Omental fat pad (tissue), 4 donors: ENCODE data around the gene SOX8. TPM values are rescaled to one million over a fixed set of nuclear protein-coding genes. Genes with fewer than 3 reads are reported as not detected.

Experiments used
- ATAC-seq: fragments of 150-250 bp; one replicate; pipeline ENCODE4 v1.9.1; 2016; ENCODE audit warnings: mild to moderate bottlenecking, moderate library complexity; ENCODE audit not compliant: low FRiP score
- DNase-seq: peaks from one replicate; pipeline ENCODE4 v3.0.0-alpha.2; 2019; ENCODE audit warnings: low spot score
- total RNA-seq, 4 donors: library from RNA; depleted of rRNA; stranded (reverse); fragments of >200 nt; gene quantifications; one replicate each; pipeline ENCODE4 v1.1.0, GENCODE V29; 2016
- TF ChIP-seq, protein P1 (sequence below), 3 donors: fragments of 450-650 bp; IDR thresholded peaks; one replicate each; pipeline ENCODE4 v1.5.1; 2016 to 2017; ENCODE audit warnings: antibody characterized with exemption in 3 of 3, mild to moderate bottlenecking in 3 of 3, moderate library complexity in 2 of 3

Gene SOX8
- total RNA-seq, 4 donors from 2014 or later: 0.19 to 2.9 (median 1.2) TPM

DNA sequence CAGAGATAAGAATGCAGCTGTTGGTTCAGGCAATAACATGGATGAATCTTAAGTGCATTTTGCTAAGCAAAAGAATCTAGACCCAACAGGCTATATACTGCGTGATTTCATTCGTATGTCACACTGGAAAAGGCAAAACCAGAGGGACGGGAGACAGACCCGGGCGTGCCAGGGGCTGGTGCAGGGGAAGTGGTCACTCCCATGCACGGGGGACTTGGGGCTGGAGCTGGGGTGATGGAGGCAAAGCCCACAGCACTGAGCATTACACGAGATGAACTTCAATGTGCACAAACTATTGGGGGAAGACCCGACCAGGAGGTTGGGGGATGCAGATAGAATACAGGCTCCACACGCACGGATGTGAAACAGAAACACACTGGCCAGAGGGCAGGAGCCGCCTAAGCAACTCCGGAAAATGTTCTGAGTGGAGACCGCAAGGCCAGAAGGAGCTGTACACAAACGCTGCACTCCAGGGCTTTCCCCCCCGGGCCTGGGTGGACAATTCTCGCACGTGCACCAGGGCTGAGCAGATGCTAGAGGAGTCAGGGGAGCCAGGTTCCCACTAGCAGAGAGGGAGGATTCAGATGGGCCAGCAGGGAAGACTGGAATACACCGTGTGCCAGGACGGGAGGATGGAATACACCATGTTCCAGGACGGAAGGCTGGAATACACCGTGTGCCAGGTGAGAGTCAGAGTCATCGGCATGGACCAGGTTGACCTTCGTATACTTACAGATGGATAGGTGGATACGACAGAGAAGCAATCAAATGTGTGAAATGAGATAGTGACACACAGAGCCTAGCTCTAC is 22.1 kb upstream of the SOX8 start:
- TF ChIP-seq, protein P1, sequence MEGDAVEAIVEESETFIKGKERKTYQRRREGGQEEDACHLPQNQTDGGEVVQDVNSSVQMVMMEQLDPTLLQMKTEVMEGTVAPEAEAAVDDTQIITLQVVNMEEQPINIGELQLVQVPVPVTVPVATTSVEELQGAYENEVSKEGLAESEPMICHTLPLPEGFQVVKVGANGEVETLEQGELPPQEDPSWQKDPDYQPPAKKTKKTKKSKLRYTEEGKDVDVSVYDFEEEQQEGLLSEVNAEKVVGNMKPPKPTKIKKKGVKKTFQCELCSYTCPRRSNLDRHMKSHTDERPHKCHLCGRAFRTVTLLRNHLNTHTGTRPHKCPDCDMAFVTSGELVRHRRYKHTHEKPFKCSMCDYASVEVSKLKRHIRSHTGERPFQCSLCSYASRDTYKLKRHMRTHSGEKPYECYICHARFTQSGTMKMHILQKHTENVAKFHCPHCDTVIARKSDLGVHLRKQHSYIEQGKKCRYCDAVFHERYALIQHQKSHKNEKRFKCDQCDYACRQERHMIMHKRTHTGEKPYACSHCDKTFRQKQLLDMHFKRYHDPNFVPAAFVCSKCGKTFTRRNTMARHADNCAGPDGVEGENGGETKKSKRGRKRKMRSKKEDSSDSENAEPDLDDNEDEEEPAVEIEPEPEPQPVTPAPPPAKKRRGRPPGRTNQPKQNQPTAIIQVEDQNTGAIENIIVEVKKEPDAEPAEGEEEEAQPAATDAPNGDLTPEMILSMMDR (IDR thresholded peaks at IDR 0.05): no peak
- no peak for DNase-seq
- no peak for ATAC-seq

DNA sequence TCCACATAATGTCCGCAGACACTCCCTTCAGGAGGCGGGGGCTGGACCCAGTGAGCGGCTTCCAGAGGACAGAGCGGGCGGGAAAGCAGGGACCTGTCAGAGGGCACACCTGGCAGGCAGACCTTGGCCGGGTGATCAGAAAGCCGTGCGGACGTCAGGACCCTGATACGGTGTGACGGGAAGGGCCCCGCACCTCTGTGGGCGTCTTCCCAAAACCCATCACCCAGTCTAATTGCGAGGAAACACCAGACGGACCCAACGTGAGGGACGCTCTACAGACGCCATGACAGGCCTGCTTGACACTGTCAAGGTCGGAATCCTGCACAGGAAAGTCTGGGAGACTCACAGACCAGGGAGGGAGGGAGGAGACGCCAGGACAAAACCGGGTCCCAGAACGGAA is 19.2 kb upstream of the SOX8 start:
- TF ChIP-seq, protein P1 (IDR thresholded peaks at IDR 0.05): no peak
- DNase-seq (no peak), ATAC-seq (no peak)

DNA sequence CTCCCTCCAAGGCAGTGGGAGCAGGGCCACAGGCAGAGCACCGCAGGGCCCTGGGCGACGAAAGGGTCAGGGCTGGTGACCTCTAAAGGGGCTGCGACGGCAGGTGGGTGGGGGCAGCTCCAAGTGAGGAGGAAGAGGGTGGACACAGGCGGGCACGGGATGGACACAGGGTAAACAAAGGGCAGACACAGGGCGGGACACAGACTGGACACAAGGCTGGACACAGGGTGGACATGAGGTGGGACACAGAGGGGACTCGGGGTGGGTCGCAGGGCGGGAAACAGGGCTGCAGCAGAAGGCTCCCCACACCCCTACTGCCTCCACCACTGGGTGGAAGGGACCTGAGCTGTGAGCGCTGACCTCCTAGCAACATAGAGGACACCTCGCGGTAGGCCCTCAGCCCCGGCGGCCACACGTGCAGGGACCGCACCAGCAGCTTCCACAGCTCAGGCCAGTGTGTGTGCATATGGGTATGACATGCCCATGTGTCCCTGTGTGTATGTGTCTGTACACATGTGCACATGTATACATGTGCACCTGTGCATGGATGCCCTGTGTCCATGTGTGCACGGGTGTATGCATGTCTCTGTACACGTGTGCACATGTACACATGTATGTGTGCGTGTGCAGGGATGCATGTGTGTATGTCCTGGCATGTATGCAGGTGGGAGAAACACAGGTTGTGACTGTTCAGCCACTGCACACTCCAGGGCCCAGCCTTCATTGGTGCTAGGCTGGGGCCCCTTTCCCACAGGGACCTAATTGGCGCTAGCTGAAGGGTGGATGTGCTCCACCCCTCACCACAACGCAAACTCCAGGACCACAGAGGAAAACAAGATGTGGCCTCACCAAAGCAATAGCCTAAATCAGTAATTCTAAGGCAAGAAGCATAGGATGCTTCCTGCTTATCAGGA is 18.4 kb upstream of the SOX8 start:
- DNase-seq (no peak), ATAC-seq (no peak)
- TF ChIP-seq, protein P1 (IDR thresholded peaks at IDR 0.05): no peak

DNA sequence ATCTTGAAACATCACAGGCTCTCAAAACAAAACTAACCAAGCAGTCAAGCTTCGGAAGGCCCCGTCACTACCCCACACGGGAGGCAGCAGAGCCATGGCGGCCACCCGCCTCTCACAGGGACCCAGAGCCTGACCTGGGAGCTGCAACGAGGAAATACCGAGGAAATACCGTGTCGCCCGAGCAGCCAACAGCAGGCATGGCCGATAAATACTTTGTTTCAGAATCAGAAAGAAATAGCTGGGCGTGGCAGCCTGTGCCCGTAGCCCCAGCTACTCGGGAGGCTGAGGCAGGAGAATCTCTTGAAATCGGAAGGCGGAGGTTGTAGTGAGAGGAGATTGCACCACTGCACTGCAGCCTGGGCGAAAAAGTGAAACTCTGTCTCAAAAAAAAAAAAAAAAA is 17.7 kb upstream of the SOX8 start:
- ATAC-seq: no peak
- TF ChIP-seq, protein P1 (IDR thresholded peaks at IDR 0.05): no peak
- no peak for DNase-seq

DNA sequence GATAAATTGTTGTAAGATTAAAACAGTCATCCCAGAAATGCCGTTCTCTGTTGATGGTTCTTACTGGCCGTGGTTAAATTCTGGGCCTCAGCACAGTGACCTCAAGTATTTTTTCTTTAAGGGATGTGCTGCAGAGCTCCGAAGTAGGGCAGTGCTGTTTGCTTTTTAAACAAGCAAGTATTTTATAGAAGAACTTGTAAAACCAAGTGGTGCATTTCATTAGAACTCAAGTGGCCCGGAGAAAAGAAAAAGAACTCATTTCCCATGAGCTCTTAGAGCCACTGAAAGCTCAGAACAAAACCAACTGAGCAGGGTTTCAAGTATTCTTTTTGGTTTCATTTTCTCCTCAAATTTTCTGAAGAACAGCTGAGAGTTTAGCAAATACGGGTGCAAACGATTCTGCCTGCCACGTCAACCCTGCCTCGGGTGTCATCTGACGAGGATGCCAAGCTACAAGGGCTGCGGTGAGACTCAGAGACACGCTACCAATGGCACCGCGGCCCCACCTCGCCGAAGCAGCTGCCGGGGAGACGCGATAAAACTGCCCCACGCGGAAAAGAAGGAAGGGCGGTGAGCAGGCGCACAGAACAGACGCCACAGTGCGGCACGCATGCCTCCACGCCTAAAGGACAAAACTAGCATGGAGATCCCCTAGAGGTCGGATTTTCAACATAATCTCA is 17.1 kb upstream of the SOX8 start:
- ATAC-seq: no peak
- no peak for DNase-seq
- TF ChIP-seq, protein P1 (IDR thresholded peaks at IDR 0.05): no peak

DNA sequence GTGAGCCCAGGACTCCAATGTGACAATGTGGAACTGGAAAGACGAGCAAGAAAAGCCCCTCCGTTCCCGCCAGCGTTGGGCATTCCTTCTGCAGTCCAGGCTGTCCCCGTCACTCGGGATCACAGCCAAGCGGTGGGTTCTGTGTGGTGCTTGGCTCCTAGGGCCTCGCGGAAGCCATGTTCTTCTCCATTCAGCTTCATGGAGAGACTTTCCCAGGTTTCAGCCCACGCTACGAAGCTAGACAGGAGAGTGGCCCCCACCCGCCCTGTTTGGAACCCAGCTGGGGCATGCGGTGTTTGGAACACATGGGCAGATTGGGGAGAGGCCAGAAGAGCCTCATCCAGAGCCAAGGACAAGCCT is 16.6 kb upstream of the SOX8 start:
- no peak for ATAC-seq
- TF ChIP-seq, protein P1 (IDR thresholded peaks at IDR 0.05): no peak
- no peak for DNase-seq
